HL-60/S4 (cell line): ENCODE data around the gene ARAF.
"Not testable (repeated sequence)": the region's sequence is repeated elsewhere in the genome, so short reads cannot be mapped to it uniquely, and the experiment has no call there.

ENCODE experiments used
- in situ Hi-C: fragments of 300-500 bp; cut with MboI; formaldehyde crosslinking; loops from 2 replicates; pipeline ENCODE4 v1.14.3; 2022; ENCODE audit warnings: low sequenced_read_pairs

ARAF gene

DNA sequence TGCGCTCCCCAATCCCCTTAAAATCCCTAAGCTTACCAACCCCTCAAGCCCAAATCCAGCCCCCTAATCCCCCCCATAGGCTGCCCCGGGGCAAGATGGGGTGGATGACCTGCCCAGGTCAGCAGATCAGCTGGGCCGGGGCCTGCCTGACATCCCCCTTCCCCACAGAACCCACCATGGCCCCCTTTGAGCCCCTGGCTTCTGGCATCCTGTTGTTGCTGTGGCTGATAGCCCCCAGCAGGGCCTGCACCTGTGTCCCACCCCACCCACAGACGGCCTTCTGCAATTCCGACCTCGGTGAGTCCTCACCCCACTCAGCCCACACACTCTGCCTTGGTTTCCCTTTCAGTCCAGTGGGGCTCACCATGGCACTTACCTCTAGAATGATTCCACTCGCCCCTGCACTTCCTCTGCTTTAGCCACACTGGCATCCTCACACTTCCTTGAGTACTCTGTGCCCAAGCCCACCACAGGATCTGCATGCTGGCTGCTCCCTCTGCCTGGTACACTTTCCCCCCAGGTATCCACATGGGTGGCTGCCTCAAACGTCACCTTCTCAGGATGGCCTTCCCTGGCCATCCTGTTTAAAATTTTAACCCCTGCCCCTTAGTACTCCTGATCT lies 22.3 kb downstream of the ARAF start:
- in situ Hi-C loops, result no loop called here

DNA sequence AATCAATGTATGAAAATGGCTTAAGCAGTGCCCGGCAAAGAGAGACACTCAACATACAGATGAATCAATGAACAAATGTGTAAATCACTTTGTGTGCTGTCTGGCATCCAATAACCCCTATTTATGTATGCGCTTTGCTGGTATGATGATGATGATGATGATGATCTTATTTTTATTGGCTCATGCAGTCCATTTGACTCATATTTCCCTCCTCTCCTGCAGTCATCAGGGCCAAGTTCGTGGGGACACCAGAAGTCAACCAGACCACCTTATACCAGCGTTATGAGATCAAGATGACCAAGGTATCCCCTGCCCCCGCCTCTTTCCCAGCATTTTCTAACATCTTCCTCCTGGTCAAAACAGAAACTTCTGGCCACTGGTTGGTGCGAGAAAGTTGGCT lies 23.7 kb downstream of the ARAF start:
- in situ Hi-C loops, result no loop called here

- in situ Hi-C loops, result no loop called here
Measured at GRCh38 chrX:47585273-47585672, 24.3 kb downstream of the ARAF start.

DNA sequence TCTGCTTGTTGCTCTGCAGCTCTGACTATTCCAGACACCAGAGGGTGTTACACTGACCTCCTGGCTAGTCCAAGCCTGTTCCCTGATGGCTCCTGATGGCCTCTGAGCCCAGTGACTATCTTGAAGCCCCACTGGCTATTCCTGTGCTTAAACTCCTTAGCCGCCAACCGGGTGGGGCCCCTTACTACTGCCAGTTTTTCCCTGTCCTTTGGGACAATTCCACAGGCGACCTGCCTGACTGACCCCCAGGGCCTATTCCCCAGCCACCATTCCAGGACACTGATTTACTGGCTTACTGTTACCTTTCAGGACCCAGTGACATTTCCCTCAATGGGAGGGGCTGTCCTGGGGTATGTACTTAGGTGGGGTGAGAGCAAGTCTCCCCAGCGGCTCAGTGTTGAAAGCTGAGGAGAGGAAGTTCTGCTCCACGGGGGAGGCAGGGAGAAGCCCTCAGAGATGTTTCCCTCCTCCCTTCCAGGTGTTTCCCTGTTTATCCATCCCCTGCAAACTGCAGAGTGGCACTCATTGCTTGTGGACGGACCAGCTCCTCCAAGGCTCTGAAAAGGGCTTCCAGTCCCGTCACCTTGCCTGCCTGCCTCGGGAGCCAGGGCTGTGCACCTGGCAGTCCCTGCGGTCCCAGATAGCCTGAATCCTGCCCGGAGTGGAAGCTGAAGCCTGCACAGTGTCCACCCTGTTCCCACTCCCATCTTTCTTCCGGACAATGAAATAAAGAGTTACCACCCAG lies 25.2 kb downstream of the ARAF start:
- in situ Hi-C loops, result no loop called here

DNA sequence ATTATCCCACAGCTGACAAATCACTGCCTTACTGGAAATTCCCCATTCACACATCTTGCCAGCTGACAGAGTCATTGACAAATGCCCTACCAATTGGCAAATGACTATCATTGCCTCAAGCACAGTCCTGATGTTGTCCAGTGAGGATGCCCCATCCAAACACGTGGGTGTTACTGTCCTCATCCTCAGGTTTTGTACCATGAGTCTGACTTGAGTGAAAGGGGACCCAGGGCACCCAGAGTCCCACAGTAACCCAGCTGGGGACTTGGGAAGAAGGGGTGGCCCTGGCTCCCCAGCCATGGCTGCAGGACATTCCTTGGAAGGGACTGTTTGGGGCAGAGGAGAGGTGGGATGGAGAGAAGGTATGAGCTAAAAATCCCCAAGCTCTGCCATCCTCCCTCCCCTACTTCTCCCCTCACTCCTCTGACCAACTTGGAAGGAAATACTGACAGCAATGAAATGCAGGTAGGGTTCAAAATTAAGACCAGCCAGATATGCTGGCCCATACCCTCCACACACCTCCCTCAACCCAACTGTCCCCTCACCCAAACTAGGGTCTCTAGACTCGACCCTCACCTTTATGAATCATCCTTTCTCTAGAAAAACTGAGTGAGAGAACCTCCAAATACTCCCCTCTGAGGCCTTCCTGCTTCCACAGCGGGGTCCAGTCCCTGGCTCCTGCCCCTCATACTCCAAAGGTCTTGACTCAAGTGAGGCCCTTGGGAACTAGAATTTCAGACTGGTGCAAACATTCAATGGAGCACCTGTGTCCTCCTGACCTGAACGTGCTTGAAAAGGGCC lies 26.3 kb downstream of the ARAF start:
- in situ Hi-C loops, result no loop called here

DNA sequence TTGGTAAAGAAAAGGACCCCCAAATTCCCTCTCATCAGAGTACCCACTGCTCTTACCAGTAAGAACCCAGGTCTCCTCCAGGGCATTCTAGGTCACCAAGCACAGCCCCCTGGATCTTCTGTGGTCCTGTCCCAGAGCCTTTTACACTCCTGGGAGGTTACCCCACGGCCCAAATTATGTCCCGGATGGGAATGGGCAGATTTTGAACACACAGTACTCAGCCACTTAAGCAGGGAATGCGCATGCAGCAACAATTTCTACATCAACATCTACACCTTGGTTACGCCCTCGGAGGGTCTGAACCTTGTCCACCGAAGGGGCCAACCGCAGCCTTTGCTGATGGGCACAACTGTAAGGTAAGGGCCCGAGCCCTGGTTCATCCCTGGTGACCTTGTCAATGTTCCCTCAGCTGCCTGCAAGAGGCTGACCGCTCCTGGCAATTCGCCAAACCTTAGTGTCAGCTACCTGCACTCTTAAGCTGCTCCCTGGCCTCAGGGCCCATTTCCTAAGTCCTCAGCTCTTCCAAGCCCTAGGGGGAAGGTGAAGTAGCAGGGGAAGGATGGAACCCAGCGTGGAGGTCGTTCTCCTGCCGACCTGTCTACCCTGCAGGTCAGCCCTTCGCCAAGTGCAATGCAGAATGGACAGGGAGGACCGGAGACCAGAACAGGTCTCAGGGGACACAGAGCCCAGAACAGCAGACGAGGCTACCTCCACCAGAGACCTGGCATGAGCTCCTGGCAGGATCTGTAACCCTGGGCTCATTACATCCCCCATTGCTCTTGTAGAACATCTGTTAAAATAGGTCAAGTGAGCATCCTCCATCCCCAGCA lies 27.1 kb downstream of the ARAF start:
- in situ Hi-C loops, result no loop called here

DNA sequence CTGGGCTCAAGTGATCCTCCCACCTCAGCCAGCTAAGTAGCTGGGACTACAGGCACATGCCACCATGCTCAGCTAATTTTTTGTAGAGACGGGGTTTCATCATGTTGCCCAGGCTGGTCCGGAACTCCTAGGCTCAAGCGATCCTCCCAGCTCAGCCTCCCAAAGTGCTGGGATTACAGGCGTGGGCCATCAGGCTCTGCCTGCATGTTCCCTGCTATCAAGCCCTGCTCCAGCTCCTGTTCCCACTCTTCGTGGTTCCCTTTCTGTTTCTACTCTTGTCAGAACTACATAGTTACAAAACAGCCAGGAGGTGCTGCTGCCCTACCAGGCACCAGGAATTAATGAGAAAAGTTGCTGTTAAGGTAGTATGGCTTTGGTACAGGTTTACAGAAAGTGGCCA lies 30.0 kb downstream of the ARAF start:
- in situ Hi-C loops, result no loop called here

DNA sequence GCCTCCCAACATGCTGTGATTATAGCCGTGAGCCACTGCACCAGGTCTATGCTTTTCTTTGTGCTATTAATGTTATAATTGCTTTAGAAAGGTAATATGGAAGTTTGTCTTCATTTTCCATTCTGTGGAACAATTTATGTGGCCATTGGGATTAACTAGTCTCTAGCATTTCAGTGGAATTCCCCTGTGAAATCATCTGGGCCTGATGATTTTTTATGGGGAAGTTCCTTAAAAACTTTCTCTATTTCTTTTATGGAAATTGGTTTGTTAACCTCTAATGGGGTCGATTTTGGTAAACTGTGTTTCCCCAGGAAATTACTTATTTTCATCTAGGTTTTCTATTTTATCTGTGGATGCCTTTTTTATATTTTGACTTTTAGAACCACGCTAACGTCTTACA lies 32.5 kb downstream of the ARAF start:
- in situ Hi-C loops, result no loop called here

GRCh38 chrX:47595716-47596251 lies 34.8 kb downstream of the ARAF start:
- in situ Hi-C loops, result no loop called here

GRCh38 chrX:47596256-47596655 lies 35.3 kb downstream of the ARAF start:
- in situ Hi-C loops, result no loop called here

DNA sequence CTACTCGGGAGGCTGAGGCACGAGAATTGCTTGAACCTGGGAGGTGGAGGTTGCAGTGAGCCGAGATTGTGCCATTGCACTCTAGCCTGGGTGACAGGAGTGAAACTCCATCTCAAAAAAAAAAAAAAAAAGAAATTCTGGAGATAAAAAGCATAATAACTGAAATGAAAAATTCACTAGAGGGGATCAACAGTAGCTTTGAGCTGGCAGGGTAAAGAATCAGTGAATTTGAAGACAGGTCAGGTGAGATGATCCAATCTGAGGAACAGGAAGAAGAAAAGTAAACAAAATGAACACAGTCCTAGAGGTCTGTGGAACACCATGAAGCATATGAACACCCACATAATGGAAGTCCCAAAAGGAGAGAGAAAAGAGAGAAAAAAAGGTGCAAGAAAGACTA lies 36.2 kb downstream of the ARAF start:
- in situ Hi-C loops, result no loop called here

GRCh38 chrX:47603125-47603524 lies 42.1 kb downstream of the ARAF start:
- in situ Hi-C loops, result not testable (repeated sequence)

DNA sequence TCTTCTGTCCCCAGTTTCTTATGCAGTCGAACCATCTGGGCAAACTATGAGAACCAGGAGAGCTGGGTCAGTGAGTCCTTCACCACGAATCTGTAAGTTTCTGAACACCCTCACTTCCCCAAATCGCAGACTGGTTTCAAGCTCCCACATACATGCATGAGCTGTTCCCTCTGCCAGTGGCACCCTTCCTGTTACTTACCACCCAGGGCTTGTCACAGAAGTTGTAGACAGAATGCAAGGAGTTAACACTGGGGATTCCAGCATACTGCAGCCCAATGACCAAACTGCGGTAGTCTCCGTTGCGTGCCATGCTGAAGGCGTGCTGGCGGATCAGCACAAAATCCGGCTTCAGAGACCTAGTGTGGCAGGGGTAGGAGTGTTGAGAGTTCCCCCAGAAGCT lies 44.0 kb downstream of the ARAF start:
- in situ Hi-C loops, result no loop called here

GRCh38 chrX:47607091-47607490 lies 46.1 kb downstream of the ARAF start:
- in situ Hi-C loops, result no loop called here

- in situ Hi-C loops, result no loop called here
Measured at GRCh38 chrX:47608130-47608810, 47.3 kb downstream of the ARAF start.

GRCh38 chrX:47610511-47610910 lies 49.5 kb downstream of the ARAF start:
- in situ Hi-C loops, result no loop called here

GRCh38 chrX:47611489-47611888 lies 50.5 kb downstream of the ARAF start:
- in situ Hi-C loops, result no loop called here

GRCh38 chrX:47611926-47612325 lies 50.9 kb downstream of the ARAF start:
- in situ Hi-C loops, result no loop called here

- in situ Hi-C loops, result no loop called here
Measured at GRCh38 chrX:47612418-47612817, 51.4 kb downstream of the ARAF start.

DNA sequence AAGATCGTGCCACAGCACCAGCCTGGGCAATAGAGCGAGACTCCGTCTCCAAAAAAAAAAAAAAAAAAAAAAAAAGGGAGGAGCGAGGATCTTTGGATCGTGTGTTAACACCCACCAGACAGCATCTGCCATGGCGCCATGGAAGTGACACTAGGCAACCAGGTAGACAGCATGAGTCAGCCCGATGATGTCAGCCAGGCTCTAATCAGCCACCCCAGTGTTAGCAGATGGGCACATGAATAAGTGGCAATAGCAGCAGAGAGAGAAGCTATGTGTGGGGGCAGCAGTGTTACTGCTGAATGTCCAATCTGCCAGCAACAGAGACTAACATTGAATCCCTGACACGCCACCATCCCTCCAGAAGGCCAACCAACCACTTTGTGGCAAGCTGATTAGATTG lies 52.1 kb downstream of the ARAF start:
- in situ Hi-C loops, result no loop called here
